Stimulated activated CD4-positive, alpha-beta T cell treated with anti-CD3 and anti-CD28 coated beads, Interleukin-15, amount 100 ng/mL, for 24 hours (primary cell): ENCODE data around the gene KCTD17.

ENCODE experiments used
- DNase-seq: peaks from one replicate; pipeline ENCODE4 v3.0.0-alpha.2; 2020

KCTD17 gene, protein sequence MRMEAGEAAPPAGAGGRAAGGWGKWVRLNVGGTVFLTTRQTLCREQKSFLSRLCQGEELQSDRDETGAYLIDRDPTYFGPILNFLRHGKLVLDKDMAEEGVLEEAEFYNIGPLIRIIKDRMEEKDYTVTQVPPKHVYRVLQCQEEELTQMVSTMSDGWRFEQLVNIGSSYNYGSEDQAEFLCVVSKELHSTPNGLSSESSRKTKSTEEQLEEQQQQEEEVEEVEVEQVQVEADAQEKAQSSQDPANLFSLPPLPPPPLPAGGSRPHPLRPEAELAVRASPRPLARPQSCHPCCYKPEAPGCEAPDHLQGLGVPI

DNA sequence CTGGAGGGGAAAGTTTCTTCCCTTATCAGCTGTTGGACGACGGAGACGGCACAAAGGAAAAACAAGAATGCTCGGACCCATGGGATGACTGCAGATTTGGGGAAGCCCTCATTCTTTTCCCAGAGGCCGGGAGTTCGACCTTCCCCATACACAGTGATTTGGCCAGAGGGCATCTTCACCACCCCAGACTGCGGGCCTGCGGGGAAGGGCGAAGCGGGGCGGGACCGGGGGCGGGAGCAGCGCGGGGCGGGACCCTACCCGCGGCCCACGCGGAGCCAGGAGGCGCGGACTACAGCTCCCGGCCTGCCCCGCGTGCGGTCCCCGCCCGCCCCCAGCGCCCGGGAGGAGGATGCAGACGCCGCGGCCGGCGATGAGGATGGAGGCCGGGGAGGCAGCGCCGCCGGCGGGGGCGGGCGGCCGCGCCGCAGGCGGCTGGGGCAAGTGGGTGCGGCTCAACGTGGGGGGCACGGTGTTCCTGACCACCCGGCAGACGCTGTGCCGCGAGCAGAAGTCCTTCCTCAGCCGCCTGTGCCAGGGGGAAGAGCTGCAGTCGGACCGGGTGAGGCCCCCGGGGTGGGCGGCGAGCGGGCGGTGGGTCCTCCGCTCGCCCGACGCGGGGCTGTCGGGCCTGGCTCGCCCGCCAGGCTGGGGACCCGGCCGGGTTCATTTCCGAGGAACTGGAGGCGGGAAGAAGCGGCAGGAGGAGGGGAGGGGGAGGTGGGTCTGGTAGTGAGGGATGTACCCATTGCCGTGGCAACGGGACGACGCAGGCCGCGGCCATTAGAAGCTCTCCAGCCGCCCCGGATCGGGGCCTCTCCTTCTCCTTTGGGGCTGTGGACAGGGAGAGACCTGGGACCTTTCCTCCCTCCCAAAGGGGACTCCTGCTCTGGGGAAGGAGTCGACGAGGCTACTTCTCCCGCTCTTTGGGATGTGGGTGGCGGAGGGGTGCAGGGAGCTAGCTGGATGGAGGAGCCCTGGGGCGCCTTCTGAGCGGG lies at the start of gene KCTD17:
Gene KCTD17, plus strand, starts transcription at position 352 of the 995 bp plus-strand sequence. Its CDS starts 19 bp downstream, at position 371.
- DNase-seq: peak; percentile 89

DNA sequence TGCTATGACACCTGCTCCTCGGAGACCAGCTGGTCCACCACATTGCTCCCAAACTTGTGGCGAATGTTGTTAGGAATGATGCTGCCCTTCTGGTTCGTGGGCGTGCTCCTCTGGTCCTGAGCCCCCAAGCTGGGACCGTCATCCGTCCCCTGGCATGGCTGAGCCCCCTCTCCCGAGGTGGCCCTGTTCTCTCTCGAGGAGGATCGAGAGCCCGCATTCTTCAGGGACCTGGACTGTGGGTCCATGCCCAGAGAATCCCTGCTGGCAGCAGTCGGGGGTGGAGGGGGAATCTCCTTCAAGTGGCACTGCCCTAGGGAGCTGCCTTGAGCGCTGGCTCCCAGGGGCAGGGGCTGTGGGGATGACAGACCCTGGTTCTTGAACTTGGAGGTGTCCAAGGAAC lies 49.7 kb upstream of the KCTD17 start:
- no peak for DNase-seq

- DNase-seq: no peak
These were observed 48.9 kb upstream of the KCTD17 start for GRCh38 chr22:37002633-37003032.

DNA sequence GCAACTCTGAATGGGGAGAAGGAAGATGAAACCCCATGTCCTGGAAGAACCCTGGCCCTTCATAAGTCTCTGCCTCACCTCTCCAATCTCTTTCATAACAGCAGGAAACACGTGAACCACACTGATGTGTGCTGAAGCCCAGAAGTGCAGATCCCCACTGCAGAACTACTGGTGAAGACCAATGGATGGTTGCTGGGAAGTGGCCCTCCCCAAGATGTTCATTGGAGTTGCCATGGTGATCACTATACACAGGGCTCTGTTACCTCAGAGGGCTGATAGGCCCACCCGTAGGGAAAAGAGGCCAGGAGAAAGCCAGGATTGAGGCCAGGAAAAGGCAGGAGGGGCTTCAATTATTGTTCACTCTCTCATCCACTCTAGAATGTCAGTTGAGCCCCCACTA lies 43.9 kb upstream of the KCTD17 start:
- no peak for DNase-seq

DNA sequence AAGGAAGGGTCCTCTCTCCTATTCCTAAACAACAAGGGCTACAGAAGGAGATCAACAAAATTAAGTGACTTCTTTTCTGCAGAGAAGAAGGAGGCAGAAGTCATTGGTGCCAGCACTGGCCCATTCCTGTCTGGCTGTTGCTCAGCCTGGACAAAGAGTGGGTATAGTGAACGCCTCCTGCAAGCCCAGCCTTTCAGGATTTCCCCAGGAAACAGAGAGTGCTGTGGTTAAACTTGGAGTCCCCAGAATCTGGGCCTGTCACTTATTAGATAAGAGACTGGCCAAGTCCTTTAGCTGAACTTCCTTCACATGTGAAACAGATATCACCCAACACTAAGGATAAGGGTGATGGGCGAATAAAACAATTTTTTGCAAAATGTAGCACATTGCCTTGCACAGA lies 43.2 kb upstream of the KCTD17 start:
- no peak for DNase-seq

DNA sequence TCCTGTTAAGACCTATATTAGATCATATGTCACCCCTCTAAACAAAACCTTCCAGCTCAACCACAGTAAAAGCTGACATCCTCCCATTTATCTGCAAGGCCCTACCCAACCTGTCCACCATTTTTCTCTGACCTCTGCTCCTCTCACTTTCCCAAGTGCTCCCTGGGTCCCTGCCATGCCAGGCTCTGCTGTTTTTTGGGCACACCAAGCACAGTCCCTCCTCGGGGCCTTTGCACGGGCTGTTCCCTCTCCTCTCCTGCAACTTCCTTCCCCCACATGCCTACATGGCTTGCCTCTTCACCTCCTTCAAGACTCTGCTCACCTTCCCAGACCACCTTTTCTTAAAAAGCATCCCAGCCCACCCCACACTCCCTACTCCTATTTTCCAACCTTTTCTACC lies 42.1 kb upstream of the KCTD17 start:
- no peak for DNase-seq

GRCh38 chr22:37010174-37010573 lies 41.4 kb upstream of the KCTD17 start:
- DNase-seq: no peak

DNA sequence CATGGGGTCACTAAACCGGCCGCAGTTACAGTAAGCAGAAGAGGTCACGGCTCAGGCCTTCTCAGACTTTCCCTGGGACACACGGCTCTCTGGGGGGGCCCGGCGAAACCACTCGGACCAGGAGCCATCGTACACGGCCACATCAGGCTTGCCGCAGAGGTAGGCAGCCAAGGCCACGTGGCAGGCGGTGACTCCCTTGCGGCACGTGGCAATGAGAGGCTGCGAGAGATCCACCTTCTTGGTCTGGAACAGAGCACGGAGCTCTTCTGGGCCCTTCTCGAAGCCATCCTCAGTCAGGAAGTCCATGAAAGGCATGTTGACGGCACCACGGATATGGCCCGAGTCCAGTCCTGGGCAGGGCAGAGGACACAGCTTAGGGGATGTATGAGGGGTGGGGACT lies 40.6 kb upstream of the KCTD17 start:
- DNase-seq: no peak

DNA sequence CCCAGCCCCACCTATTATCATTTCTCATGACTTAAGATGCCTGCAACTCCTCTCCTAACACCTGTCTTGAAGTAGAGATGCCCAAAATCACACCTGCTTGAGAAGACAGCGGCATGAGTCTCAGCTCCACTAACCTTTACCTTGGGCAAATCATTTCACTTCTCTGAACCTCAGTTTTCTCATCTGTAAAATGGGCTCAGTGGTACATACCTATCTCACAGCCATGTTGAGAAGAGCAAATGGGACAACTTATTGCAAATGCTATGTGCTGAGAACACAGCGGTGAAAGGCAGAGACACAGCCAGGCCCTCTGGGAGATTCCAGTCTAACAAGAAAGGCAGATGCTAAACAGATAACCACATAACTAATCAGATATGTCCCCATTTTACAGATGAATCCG lies 40.1 kb upstream of the KCTD17 start:
- no peak for DNase-seq

DNA sequence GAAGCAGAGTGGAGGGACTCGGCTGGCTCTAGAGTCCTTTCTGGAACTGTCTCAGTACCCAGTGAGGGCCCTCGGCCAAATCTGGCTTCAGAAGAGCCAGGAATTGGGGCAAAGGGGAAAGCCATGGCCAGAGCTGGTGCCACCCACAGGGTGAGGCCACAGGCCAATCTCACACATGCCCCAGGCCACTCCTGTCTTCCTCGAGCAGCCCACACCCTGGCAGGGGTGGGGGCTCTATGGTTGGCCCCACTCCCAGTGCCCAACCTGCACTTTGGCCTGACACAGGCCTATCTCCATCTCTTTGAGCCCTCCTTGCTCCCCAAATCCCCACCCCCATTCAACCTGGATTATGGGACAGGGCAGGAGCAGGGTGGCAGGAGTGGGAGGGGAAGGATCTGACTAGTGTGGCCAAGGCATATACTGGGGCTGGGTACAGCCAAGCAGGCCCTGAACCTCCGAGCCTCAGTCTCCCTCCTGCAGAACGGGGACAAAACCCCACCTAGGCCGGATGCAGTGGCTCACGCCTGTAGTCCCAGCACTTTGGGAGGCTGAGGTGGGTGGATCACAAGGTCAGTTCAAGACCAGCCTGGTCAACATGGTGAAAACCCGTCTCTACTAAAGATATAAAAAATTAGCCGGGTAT lies 39.2 kb upstream of the KCTD17 start:
- no peak for DNase-seq

- no peak for DNase-seq
These were observed 38.6 kb upstream of the KCTD17 start for GRCh38 chr22:37012956-37013355.

DNA sequence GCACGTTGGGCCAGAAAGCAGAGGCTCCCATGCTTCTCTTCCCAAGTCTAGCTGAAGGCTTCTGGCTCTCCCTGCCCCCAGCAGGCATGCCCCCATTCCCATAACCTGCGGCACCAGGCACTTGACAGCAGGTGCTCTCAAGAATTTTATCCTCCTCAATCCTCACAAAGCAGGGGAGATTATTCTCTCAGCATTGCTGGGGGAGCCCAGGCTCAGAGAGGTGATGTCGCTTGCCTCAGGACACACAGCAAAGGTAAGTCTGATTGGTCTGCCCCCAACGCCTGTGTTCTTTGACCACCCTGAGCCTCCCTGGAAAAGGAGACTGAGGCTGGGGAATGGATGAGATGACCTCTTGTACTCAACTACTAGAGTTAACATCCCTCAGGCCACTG lies 37.1 kb upstream of the KCTD17 start:
- no peak for DNase-seq

DNA sequence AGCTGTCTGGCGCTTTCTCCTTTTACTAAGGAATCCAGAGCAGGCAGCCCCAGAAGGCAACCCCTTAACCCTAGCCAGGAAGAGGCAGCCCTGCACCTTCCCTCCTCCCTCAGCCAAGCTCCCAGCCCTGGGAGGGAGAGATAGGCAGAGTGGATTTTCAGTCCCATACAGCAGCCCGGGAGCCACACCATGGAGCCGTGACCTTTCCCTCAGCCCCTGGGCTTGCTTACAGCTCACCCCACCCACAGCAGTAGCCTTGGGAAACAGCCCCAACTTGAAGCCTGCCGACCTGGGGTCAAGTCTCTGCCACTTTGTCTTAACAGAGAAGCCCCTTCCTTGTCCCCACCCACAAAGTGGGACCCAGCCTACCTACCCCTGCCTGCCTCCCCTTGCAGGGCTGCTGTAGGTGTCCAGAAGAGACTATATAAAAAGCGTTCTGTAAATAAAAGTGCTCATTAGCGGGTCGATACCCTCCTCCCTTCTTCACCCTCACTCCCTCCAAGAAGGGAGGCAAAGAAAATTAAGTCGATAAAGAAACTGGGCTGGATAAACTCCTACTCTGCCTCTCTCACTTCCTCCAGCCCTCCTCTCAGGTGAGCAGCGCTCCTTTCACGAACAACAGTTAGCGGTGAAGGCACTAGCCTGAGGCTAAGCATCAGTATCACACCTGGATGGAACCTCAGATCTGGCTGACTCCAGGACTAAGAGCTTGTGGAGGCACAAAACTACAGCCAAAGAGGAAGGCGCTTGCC lies 36.5 kb upstream of the KCTD17 start:
- DNase-seq: no peak

GRCh38 chr22:37015587-37015878 lies 36.0 kb upstream of the KCTD17 start:
- no peak for DNase-seq

DNA sequence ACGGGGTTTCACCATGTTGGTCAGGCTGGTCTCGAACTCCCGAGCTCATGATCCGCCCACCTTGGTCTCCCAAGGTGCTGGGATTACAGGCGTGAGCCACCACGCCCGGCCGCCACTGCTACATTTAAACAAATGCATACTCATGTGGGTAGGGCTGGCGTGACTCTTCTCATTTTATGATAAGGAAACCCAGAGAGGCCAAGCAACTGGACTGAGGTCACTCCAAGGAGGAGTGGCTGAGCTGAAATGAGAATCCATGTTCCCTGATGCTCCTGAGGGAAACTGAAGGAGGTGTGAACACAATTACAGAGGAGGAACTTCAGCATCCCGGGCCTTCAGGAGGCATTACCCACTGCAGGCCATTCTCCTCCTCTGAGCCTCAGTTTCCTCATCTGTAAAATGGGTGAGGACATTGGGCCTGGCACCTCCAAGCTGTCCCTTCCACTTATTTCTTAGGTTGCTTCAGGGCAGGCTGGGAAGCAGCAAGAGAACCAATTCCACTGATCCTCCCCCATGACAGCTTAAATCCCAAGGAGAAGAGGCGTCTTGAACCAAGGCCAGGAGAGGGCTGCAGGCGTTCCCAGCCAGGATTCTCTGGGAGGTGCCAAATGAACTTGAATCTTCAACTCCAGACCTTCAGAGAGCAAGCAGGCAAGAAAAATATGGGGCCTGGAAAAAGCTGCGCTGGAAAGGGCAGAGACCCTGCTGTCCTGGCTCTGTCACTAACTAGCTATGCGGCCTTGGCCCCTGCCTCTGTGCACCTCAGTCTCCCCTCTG lies 35.2 kb upstream of the KCTD17 start:
- DNase-seq: no peak

- DNase-seq: no peak
These were observed 34.2 kb upstream of the KCTD17 start for GRCh38 chr22:37017356-37017755.

GRCh38 chr22:37018086-37018814 lies 33.3 kb upstream of the KCTD17 start:
- DNase-seq: no peak

DNA sequence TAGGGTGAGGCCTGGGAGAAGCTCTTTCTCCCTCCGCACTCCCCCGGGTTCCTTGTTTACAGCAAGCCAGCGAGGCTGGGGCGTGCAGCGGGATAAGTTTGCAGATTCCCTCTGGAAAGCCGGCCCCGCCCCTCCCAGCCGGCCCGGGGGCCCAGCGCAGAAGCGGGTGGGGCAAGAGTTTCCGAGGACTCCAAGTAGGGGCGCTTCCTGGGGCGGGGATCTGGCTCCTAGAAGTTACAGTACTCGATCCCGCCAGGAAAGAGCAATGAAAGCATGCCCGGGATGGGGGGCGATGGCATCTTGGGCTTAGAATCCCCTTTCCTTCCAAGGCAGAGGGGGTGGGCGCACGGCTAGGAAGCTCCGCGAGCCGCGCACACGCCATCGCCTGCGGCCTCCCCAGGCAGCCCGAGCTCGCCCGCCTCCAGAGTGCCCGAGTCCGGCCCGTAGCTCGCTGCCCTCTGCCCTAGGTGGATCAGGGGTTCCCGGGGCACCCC lies 32.7 kb upstream of the KCTD17 start:
- DNase-seq: no peak

- peak; percentile 62 for DNase-seq
These were observed 32.0 kb upstream of the KCTD17 start, which contains the start of the genes MPST and TST for GRCh38 chr22:37019309-37020191. Gene MPST (plus strand): TSS chr22:37019742. CDS start chr22:37019837, 95 bp downstream. Gene TST (minus strand): TSS chr22:37019447. CDS start chr22:37018732, 715 bp downstream.

DNA sequence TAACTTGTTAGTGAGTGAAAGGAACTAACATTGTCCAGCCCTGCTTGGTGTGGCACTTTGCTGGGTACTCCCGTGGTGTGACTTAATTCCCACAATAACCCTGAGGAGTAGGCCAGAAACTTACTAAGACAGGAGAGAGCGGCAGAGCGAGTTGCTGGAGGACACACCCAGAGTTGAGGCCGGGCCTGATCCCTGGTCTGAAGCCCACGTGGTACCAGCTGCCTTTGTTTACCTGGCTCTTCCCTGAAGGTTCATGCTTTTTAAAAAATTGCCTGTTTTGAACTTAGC lies 31.4 kb upstream of the KCTD17 start:
- peak; percentile 15 for DNase-seq
